Fibroblast of villous mesenchyme (primary cell): ENCODE results near the gene OTULIN. TPM values are rescaled to one million over a fixed set of nuclear protein-coding genes. Genes with fewer than 3 reads are reported as not detected.
A peak's percentile ranks its signal among the peaks of the same experiment; 100 is the strongest.

ENCODE experiments used
- DNase-seq: peaks from one replicate; pipeline ENCODE4 v3.0.0-alpha.2; 2010; ENCODE audit warnings: low read depth
- H3K4me3 ChIP-seq: 2 replicates; pipeline ENCODE4 v1.5.1; 2011; ENCODE audit warnings: low read depth, mild to moderate bottlenecking, low read length
- total RNA-seq: library from RNA; depleted of rRNA; stranded (reverse); fragments of >200 nt; gene quantifications from 2 replicates; pipeline ENCODE4 v1.2.3, GENCODE V29; 2012
- TF ChIP-seq, protein P1 (sequence below): IDR thresholded peaks from 2 replicates; pipeline ENCODE4 v1.5.1; 2012; ENCODE audit warnings: low read depth, mild to moderate bottlenecking, low read length; ENCODE audit not compliant: insufficient read depth

The OTULIN gene
- total RNA-seq, 1 donor: 31.1 TPM

DNA sequence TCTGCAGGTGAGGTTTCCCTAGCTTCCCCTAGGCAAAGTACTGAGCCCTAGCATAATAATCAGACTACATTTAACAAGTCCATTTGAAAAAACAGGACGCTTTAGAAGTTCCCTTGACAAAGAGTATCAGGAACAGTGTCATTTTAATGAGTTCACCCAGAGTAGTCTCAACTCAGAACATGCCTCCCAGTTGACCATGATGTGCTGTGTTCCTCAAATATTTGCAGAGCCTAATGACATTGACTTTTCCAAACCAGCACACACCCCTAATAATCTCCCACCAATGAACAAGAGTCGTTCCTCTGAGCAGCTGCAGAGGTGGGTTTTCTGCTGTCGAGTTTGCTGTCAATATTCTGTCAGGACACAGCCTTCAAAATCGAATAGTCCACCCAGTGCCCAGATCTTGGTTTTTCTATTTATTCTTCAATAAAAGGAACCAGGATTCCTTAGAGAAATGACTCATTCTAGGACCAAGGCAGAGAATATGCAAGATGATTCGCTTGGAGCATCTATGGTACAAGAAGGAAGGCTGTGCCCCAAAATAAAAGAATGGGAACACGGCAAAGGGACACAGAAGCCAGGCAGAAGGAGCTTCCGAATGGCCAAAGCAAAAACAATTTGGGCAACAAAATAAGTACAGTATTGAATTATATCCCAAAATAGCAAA, 57.6 kb downstream of the OTULIN start:
- H3K4me3 ChIP-seq: no peak overlapping the region
- TF ChIP-seq, protein P1, sequence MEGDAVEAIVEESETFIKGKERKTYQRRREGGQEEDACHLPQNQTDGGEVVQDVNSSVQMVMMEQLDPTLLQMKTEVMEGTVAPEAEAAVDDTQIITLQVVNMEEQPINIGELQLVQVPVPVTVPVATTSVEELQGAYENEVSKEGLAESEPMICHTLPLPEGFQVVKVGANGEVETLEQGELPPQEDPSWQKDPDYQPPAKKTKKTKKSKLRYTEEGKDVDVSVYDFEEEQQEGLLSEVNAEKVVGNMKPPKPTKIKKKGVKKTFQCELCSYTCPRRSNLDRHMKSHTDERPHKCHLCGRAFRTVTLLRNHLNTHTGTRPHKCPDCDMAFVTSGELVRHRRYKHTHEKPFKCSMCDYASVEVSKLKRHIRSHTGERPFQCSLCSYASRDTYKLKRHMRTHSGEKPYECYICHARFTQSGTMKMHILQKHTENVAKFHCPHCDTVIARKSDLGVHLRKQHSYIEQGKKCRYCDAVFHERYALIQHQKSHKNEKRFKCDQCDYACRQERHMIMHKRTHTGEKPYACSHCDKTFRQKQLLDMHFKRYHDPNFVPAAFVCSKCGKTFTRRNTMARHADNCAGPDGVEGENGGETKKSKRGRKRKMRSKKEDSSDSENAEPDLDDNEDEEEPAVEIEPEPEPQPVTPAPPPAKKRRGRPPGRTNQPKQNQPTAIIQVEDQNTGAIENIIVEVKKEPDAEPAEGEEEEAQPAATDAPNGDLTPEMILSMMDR: no peak
- DNase-seq: no peak

DNA sequence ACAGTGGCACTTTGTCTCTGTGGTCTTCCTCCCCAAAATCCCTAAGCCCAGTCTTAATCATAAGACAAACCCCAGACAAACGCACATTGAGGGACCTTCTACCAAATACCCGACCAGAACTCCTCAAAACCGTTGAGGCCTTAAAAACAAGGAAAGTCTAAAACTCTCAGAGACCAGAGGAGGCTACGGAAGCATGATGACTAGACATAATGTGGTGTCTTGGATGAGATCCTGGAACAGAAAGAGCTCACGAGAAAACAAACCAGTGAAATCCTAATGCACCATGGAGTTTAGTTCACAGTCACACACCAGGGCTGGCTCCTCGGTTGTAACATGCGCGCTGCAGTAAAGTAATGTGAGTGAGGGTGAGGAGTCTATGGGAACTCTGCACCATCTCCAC, 58.4 kb downstream of the OTULIN start:
- TF ChIP-seq, protein P1: no peak
- H3K4me3 ChIP-seq: no peak overlapping the region
- no peak for DNase-seq

DNA sequence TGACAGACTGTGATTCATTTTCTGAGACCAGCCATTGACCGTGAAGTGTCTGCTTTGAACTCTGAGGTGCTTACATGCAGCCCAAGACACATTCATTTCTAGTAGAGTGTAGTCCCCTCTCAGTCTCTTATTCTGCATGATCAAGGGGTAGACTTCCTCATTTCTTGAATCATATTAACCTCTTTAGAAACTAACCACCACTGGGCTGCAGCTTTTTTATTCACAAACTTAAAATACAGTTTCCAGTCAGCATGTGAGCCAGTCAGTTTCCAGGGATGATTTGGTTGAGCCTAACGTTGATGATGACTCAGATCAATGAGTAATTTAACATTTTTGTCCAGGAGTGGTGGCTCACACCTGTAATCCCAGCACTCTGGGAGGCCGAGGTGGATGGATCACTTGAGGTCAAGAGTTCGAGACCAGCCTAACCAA, 59.2 kb downstream of the OTULIN start:
- DNase-seq: no peak
- no peak overlapping the region for H3K4me3 ChIP-seq
- TF ChIP-seq, protein P1: no peak

DNA sequence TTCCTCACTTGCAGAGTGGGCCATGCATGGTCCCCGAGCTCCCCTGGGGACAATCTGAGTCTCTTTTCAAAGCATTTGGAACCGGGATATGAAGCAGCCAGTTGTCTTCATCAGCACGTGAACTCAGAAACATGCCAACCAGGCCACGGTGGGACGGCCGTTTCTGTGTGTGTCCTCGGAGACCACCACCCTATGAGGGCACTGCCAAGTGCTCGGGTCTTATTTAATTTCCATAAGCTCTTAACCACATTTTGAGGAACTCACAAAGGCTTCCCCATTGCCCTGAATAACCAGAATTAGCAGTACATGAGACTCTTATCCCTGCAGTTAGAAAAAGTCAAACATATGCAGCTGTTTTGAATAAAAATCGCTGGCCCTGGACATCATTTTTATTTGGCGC, 60.1 kb downstream of the OTULIN start:
- DNase-seq: no peak
- TF ChIP-seq, protein P1: no peak
- no peak overlapping the region for H3K4me3 ChIP-seq

DNA sequence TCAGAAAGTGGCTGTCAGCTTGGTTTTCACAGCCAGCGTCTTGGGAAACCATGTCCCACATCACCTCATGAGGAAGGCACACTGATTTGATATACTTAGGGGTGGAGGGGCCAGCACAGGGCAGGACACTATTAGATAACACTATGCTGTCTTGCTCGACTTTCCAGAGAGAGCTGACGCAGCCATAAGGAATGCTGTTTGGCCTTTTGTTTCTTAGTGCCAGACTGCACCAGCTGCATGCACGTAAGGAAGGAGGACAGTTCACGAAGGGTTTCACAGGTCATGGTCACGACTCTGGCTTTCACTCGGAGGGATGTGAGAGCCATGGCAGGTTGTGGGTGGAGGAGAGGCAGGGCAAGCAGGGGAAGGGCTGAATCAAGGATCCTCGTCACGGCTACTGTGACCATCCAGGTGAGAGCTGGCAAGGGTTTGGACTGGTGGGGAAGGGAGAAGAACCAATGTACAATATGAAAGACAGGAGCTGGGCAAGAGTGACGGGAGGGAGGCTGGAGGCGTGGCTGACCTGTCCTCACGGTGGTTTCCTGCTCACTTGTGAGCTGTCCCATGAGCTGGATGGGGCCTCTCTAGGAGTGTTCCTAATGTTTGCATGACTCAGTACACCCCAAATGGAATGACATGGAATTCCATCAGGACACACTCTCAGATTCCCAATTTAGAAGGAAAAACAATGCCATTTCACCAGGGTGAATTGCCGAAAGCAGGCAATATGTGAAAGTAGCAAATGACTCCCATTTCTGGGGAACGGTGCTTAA, 61.7 kb downstream of the OTULIN start:
- H3K4me3 ChIP-seq: no peak overlapping the region
- TF ChIP-seq, protein P1: no peak
- peak; percentile 53 for DNase-seq

DNA sequence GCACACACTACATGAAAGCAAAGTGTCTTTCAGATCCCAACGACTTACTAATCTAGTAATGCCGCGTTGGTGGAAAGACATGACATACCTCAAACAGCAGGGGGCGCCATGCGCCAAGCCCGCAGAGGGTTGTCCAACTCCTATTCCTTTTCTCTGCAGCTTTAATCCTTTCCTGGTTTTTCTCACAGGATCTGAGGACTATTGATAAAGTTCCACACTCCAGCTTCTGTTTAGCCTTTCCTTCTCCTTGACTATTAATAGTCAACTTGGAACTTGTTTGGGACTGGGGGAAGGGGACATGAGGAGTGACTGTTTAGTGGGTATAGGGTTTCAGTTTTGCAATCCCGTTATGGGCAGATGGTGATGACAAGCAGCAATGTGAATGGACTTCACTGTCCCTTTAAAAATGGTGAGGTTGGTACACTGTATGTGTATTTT, 62.9 kb downstream of the OTULIN start:
- DNase-seq: peak; percentile 83
- TF ChIP-seq, protein P1: peak; percentile 90
- no peak overlapping the region for H3K4me3 ChIP-seq
